Caco-2 (cell line): ENCODE results near the gene IMMP2L. TPM values are rescaled to one million over a fixed set of nuclear protein-coding genes. Genes with fewer than 3 reads are reported as not detected.

Experiments used
- BruUV-seq: library from RNA; stranded (reverse); fragments of 400-500 nt; replicated peaks from 2 replicates; lab custom pipeline; 2021; lab: Mats Ljungman, UMichigan
- CTCF ChIA-PET: fragments of 300-600 bp; sonication (Branson Sonifier 250); formaldehyde crosslinking; loops from one replicate; lab custom pipeline; 2022; ENCODE audit warnings: antibody characterized with exemption; lab: Charles Lee
- POLR2A ChIA-PET: fragments of 300-600 bp; sonication (Branson Sonifier 250); formaldehyde crosslinking; loops from one replicate; lab custom pipeline; 2022; ENCODE audit warnings: antibody characterized with exemption; lab: Charles Lee
- DNase-seq, 2 experiments: peaks; one replicate each; pipeline versions ENCODE4 v3.0.0 to v3.0.0-alpha.2; 2020 to 2022
- H3K27me3 ChIP-seq: replicated peaks from 2 replicates; pipeline ENCODE4 v1.6.0; 2011; ENCODE audit warnings: low read length; ENCODE audit not compliant: control insufficient read depth, insufficient read depth
- H3K36me3 ChIP-seq: 2 replicates; pipeline ENCODE4 v1.5.1; 2011; ENCODE audit warnings: low read length; ENCODE audit not compliant: control insufficient read depth, insufficient read depth
- H3K4me1 ChIP-seq: fragments of 250-450 bp; sonication (Bioruptor Pico); 2 replicates; pipeline ENCODE4 v1.5.1; 2020; ENCODE audit warnings: mild to moderate bottlenecking
- H3K4me3 ChIP-seq: 2 replicates; pipeline ENCODE4 v1.5.1; 2011; ENCODE audit warnings: low read depth, mild to moderate bottlenecking, control low read depth, low read length
- H3K9me3 ChIP-seq: fragments of 250-450 bp; sonication (Bioruptor Pico); 2 replicates; pipeline ENCODE4 v1.5.1; 2020; ENCODE audit warnings: mild to moderate bottlenecking, moderate library complexity
- H3K27ac Mint-ChIP-seq: one replicate; pipeline ENCODE4 v1.8.0; 2022; ENCODE audit warnings: mixed read lengths; ENCODE audit not compliant: unreplicated experiment
- H3K27me3 Mint-ChIP-seq: one replicate; pipeline ENCODE4 v1.8.0; 2022; ENCODE audit warnings: mixed read lengths; ENCODE audit not compliant: insufficient read depth, unreplicated experiment
- H3K36me3 Mint-ChIP-seq: one replicate; pipeline ENCODE4 v1.8.0; 2022; ENCODE audit warnings: mild to moderate bottlenecking, mixed read lengths; ENCODE audit not compliant: insufficient read depth, unreplicated experiment
- H3K4me1 Mint-ChIP-seq: one replicate; pipeline ENCODE4 v1.8.0; 2022; ENCODE audit warnings: low read depth, mixed read lengths; ENCODE audit not compliant: unreplicated experiment
- H3K4me3 Mint-ChIP-seq: one replicate; pipeline ENCODE4 v1.8.0; 2022; ENCODE audit warnings: mild to moderate bottlenecking, moderate library complexity, mixed read lengths; ENCODE audit not compliant: unreplicated experiment
- H3K9me3 Mint-ChIP-seq: one replicate; pipeline ENCODE4 v1.8.0; 2022; ENCODE audit warnings: mixed read lengths; ENCODE audit not compliant: unreplicated experiment
- CTCF ChIP-seq, 2 experiments: fragments of 200-600 bp in 1 of 2; IDR thresholded peaks; 1 replicate in 1 of 2; 2 replicates in 1 of 2; pipeline versions ENCODE4 v1.5.1 to v1.8.0; 2011 to 2022; ENCODE audit warnings: antibody characterized with exemption in 1 of 2, control low read depth in 1 of 2, inconsistent platforms in 1 of 2, low read depth in 1 of 2, low read length in 1 of 2, mild to moderate bottlenecking in 1 of 2, moderate library complexity in 1 of 2; ENCODE audit not compliant: insufficient read depth in 1 of 2, severe bottlenecking in 1 of 2, unreplicated experiment in 1 of 2
- intact Hi-C: fragments of 100-400 bp; cut with micrococcal nuclease; formaldehyde crosslinking; loops from one replicate; pipeline ENCODE4 v1.10.0; 2022; ENCODE audit not compliant: unreplicated experiment
- total RNA-seq: library from RNA; stranded (reverse); gene quantifications from 2 replicates; pipeline ENCODE4 v1.2.3, GENCODE V29; 2022

The IMMP2L gene
- total RNA-seq, 1 experiment from 2014 or later, result 9.5 TPM

GRCh38 chr7:110813986-110814385 lies 748.3 kb downstream of the IMMP2L start:
- Histone ChIP-seq H3K27me3 (no peaks in the 10 kb centered on the region), H3K36me3 (no peaks in the 10 kb centered on the region), H3K9me3 (no peaks in the 10 kb centered on the region), H3K4me1 (no peaks in the 10 kb centered on the region), H3K4me3 (no peak overlapping the region)
- CTCF ChIA-PET, result no interaction called here
- no peak for DNase-seq
- no peaks in the 10 kb centered on the region for H3K4me1 Mint-ChIP-seq
- H3K36me3 Mint-ChIP-seq, result no peaks in the 10 kb centered on the region
- H3K4me3 Mint-ChIP-seq, result no peak overlapping the region
- BruUV-seq, result no TSS peak
- POLR2A ChIA-PET, result no interaction called here
- H3K9me3 Mint-ChIP-seq, result no peaks in the 10 kb centered on the region
- TF ChIP-seq CTCF (IDR thresholded peaks at IDR 0.05; ENCODE audit: insufficient read depth in 1 of 2, low read depth in 1 of 2, low read length in 1 of 2, severe bottlenecking in 1 of 2, unreplicated experiment in 1 of 2), result no peak
- H3K27me3 Mint-ChIP-seq, result peaks cover 3% of the 10 kb centered on the region
- no peak overlapping the region for H3K27ac Mint-ChIP-seq
- intact Hi-C loops, result no loop called here

- no peak for DNase-seq
- H3K4me1 Mint-ChIP-seq, result no peaks in the 10 kb centered on the region
- Histone ChIP-seq H3K36me3 (no peaks in the 10 kb centered on the region), H3K4me3 (no peak overlapping the region), H3K9me3 (no peaks in the 10 kb centered on the region), H3K27me3 (no peaks in the 10 kb centered on the region), H3K4me1 (no peaks in the 10 kb centered on the region)
- no peaks in the 10 kb centered on the region for H3K9me3 Mint-ChIP-seq
- no peak for TF ChIP-seq CTCF (IDR thresholded peaks at IDR 0.05; ENCODE audit: insufficient read depth in 1 of 2, low read depth in 1 of 2, low read length in 1 of 2, severe bottlenecking in 1 of 2, unreplicated experiment in 1 of 2)
- H3K27ac Mint-ChIP-seq, result no peak overlapping the region
- POLR2A ChIA-PET, result no interaction called here
- CTCF ChIA-PET, result no interaction called here
- no peaks in the 10 kb centered on the region for H3K36me3 Mint-ChIP-seq
- H3K27me3 Mint-ChIP-seq, result peaks cover 3% of the 10 kb centered on the region
- intact Hi-C loops, result no loop called here
- H3K4me3 Mint-ChIP-seq, result no peak overlapping the region
- BruUV-seq, result no TSS peak
These were observed 752.5 kb downstream of the IMMP2L start for GRCh38 chr7:110809832-110810231.

GRCh38 chr7:110808361-110808760 lies 753.9 kb downstream of the IMMP2L start:
- no TSS peak for BruUV-seq
- Histone ChIP-seq H3K27me3 (no peaks in the 10 kb centered on the region), H3K4me1 (no peaks in the 10 kb centered on the region), H3K4me3 (no peak overlapping the region), H3K9me3 (no peaks in the 10 kb centered on the region), H3K36me3 (no peaks in the 10 kb centered on the region)
- DNase-seq, result no peak
- intact Hi-C loops, result no loop called here
- H3K36me3 Mint-ChIP-seq, result no peaks in the 10 kb centered on the region
- peaks cover 3% of the 10 kb centered on the region for H3K27me3 Mint-ChIP-seq
- no peaks in the 10 kb centered on the region for H3K9me3 Mint-ChIP-seq
- no peaks in the 10 kb centered on the region for H3K4me1 Mint-ChIP-seq
- TF ChIP-seq CTCF (IDR thresholded peaks at IDR 0.05; ENCODE audit: insufficient read depth in 1 of 2, low read depth in 1 of 2, low read length in 1 of 2, severe bottlenecking in 1 of 2, unreplicated experiment in 1 of 2), result no peak
- ChIA-PET CTCF (no interaction called here), POLR2A (no interaction called here)
- H3K27ac Mint-ChIP-seq, result no peak overlapping the region
- H3K4me3 Mint-ChIP-seq, result no peak overlapping the region
